Putamen (tissue), 1 donor: ENCODE measurements around the gene GMPPA.

ENCODE experiments used
- DNase-seq: peaks from one replicate; pipeline ENCODE4 v3.0.0-alpha.2; 2016; ENCODE audit warnings: low spot score

Gene GMPPA

GRCh38 chr2:219506802-219507526 lies 8.3 kb downstream of the GMPPA start:
- no peak for DNase-seq

- no peak for DNase-seq
Measured at GRCh38 chr2:219507581-219508443, 9.1 kb downstream of the GMPPA start.

DNA sequence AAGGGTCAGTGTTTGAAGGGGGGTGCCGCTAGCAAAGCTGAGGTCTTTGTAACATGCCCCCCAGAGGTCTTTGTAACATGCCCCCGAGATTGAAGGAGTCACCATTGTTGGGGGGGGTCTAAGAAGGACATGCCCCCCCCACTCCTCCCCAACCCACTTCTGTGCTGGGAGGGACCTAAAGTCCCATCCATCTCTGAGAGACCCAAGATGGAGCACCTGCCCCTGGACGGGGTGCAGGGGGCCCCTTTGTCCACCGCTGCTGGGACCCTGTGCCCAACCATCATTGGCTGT lies 9.7 kb downstream of the GMPPA start:
- no peak for DNase-seq

- no peak for DNase-seq
Measured at GRCh38 chr2:219508971-219509779, 10.5 kb downstream of the GMPPA start.

- no peak for DNase-seq
Measured at GRCh38 chr2:219509780-219510511, 11.3 kb downstream of the GMPPA start.

GRCh38 chr2:219510512-219511135 lies 11.9 kb downstream of the GMPPA start:
- no peak for DNase-seq

DNA sequence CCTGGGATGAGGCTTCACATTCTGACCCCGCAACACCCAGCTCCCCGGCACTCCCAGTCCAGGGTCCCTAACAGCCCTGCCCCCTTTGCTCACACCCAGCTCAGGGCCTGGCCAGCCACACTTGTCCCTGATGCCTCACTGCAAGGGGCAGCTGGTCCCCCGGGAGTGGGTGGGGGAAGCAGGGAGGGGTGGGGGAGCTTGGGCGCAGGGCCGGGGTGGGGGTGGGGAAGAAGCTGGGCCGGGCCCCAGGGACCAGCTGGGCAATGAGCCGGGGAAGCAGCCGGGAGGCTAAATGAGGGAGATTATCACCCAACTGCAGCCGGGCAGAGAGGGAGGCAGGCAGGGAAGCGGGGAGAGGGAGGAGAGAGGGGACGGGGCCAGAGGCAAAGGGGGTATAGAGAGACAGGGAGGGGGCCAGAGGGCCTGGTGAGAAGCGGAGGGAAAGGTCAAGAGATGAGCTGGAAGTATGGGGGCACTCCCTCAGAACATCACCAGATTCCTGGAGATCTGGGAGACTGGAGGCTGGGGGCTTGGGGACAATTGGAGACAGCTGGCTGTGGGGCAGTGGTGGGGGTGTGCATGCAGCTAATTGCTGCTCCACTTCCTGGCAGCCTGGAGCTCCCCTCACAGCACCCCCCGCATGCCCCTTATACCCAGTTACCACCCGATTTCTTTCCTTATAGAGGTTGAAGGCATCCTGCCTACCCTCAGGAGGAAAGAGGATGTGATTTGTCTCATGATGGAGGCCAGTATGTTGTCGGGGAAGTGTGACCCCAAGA lies 13.0 kb downstream of the GMPPA start:
- no peak for DNase-seq

DNA sequence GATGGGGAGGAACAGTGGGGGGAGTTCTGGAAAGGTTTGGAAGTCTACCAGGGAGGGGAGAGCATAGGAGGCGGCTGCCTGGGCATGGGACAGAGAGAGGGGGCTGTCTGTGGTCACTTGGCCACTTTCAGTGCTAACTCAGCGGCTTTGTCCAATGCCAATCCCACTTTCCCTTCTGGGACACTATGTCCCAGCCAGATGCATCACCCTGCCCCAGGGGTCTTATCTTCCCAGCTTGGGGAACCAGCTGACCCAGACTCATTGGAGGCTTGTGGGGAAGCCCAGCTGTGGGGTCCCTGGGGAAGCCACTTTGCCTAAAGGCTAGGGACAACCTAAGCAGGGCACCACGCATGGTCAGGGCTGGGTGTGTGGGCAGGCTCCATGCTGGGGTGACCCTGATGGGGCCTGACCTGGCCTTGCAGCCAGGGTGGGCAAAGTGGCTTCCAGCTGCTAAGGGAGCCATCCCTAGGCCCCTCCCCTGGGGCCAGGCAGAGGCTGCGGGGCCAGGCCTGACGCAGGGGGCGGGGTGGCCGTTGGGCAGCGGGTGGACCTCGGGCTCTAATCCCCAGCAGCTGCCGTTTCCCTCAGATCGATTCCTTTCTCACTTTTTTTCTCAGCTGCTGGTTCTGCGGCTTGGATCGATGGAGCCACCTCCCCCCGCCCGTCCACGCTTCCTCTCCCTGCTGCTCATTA lies 14.0 kb downstream of the GMPPA start:
- no peak for DNase-seq

- DNase-seq = no peak
Measured at GRCh38 chr2:219513787-219514186, 15.1 kb downstream of the GMPPA start.

DNA sequence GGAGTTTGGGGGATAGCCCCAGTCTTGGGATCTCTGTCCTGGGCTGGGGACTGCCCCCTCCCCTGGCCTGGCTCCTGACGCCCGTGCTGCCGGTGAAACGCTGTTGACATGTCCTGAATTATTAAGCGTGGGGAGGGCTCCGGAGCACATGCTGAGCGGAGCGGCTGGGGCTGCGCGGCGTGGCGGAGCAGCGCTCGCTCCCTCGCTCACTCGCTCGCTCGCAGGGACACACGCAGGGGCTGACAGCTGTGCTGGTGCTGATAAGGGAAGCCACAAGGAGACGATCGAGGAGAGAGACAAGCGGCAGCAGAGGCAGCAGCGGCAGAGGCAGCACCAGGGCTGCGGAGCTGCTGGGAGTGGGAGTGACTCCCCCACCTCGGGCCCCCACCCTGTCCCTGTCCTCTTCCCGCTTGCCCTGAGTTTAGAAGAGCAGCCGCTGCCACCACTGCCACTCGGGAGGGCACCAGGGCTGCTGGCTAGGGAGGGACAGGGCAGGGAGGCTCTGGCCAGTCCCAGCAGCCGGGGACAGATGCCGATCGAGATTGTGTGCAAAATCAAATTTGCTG lies 15.6 kb downstream of the GMPPA start, which contains the start of gene ASIC4:
ASIC4 (plus strand) TSS at position 287 of the 566 bp plus-strand sequence; CDS start at position 530, 243 bp downstream.
- DNase-seq = no peak

- no peak for DNase-seq
Measured at GRCh38 chr2:219514836-219515235, 16.1 kb downstream of the GMPPA start.

DNA sequence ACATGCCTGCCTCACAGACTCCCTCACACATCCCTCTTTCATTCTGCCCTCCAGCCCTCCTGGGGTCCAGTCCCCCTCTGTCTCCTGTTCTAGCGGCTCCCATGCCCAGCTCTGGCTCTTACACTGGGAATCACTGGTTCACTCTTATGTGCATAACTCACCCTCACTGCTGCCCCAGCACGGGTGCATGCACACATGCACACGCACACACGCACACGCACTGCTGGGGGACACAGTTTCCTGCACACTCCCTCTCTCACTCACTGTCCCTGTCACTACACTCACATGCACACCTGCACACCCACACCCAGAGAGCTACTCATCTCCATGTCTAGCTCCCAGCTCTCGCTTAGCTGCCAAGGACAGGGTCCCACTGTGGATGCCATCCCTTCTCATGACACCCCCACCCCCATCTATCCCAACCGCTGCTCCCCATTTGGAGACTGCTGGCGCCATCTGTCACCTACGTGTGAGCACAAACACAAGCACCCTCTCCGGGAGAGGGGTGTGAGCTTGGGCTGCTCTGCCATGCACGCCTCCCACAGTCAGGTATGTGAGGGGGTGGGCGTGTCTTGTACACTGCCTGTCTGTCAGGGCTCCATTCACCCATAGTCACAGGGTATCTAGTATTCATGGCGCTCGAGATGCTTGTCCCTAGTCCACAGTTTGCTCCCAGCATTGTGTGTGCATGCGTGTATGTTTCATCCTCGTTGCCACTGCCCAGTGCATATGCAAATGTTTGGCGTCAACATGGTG lies 17.4 kb downstream of the GMPPA start:
- peak; percentile 42 for DNase-seq

DNA sequence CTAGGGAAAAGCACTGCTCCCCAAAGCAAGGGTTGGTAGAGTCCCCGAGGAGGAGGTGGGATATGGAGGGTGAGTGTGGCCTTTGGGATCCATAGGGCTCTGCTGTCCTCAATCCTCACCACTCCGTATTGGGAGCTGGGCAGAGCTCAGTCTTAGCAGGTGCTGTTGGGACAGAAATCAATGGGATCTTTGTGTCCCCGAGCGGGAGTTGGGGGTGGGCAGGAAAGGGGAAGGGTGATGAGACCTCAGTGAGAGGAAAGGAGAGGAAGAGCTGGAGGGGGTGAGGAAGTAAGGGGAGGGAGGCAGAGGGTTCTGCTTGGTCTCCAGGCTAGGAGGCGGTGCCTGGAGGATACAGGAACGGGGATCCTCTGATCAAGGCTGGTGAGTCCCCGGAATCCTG lies 18.2 kb downstream of the GMPPA start:
- DNase-seq = no peak

DNA sequence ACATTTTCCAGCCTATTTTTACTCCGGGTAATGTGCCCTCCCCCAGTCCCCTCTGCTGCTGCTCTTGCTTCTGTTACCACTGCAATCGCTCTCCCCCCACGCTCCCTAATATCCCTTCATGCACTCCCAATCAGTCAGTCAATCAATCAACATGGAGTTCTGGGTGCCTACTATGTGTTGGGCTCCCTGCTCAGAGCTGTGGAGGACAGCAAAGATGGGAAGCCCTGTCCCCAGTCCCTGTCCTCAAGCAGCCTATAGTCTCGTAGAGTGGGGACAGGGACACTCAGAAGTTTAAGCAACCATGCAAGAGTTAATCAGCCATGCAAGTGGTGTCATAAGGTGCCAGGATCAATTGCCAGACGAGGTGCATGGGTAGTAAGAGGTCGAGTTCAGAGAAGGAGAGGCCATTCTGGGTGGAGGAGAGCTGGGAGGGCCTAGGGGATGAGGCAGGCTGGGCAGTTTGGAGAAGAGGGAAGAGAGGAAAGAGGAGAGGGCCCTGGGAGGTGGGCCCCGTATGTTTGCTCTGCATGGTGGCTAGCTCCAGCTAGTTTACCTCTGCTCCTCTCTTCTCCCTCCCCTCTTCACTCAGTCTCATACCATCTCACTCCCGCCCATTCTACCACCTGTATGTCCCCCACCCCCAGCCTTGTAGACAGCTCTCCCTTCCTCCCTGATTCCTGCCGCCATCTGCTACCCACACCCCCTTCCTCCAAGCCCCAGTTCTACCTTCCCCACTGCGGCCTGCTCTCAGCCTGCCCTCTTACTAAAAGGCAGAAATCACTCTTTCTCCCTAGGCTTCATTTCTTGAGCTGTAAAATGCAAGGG lies 19.5 kb downstream of the GMPPA start:
- no peak for DNase-seq

- DNase-seq = no peak
Measured at GRCh38 chr2:219519526-219519916, 20.8 kb downstream of the GMPPA start.

- DNase-seq = no peak
Measured at GRCh38 chr2:219520079-219520478, 21.4 kb downstream of the GMPPA start.

- DNase-seq = no peak
Measured at GRCh38 chr2:219521066-219521880, 22.6 kb downstream of the GMPPA start.
